ENCODE measurements around the gene ABLIM2.

ABLIM2 gene

GRCh38 chr4:7960017-7960789, 198.4 kb downstream of the ABLIM2 start:
- Histone ChIP-seq H3F3A (ENCODE audit: insufficient read depth, low read length) (no peaks in the 10 kb centered on the region), H3K4me2 (ENCODE audit: low read depth, low read length) (no peak overlapping the region), H3K27me3 (replicated peaks; ENCODE audit: insufficient read depth, low read length) (peaks cover 85% of the 10 kb centered on the region), H3K79me2 (ENCODE audit: low read length) (no peaks in the 10 kb centered on the region), H3K9me3 (replicated peaks; ENCODE audit: insufficient read depth, low read length) (no peaks in the 10 kb centered on the region), H3K36me3 (replicated peaks; ENCODE audit: insufficient read depth, low read length) (no peaks in the 10 kb centered on the region), H2AFZ (ENCODE audit: low read length) (no peak overlapping the region), H3K4me3 (ENCODE audit: low read length) (no peak overlapping the region), H4K20me1 (ENCODE audit: insufficient read depth, low read length) (no peaks in the 10 kb centered on the region), H3K4me1 (ENCODE audit: low read length) (no peaks in the 10 kb centered on the region), H3K9ac (ENCODE audit: low read length) (no peak overlapping the region), H3K27ac (ENCODE audit: low read length) (no peak overlapping the region), H3K9me2 (replicated peaks; ENCODE audit: insufficient read depth, low read length) (no peaks in the 10 kb centered on the region)
- DNase-seq: no peak
- no peak for TF ChIP-seq EZH2phosphoT487 (IDR thresholded peaks at IDR 0.05; ENCODE audit: low read length)
- TF ChIP-seq EZH2 (optimal IDR thresholded peaks at IDR 0.05; ENCODE audit: low read depth, low read length): no peak
- TF ChIP-seq CTCF (IDR thresholded peaks at IDR 0.05; ENCODE audit: low read length): no peak

GRCh38 chr4:7959078-7959477, 199.5 kb downstream of the ABLIM2 start:
- no peak overlapping the region for H3K27ac ChIP-seq (ENCODE audit: low read length)
- no peak overlapping the region for H3K4me3 ChIP-seq (ENCODE audit: low read length)
- no peaks in the 10 kb centered on the region for H4K20me1 ChIP-seq (ENCODE audit: insufficient read depth, low read length)
- H3K27me3 ChIP-seq (replicated peaks; ENCODE audit: insufficient read depth, low read length): peaks cover 74% of the 10 kb centered on the region
- H3K9me3 ChIP-seq (replicated peaks; ENCODE audit: insufficient read depth, low read length): no peaks in the 10 kb centered on the region
- no peaks in the 10 kb centered on the region for H3K9me2 ChIP-seq (replicated peaks; ENCODE audit: insufficient read depth, low read length)
- H3F3A ChIP-seq (ENCODE audit: insufficient read depth, low read length): no peaks in the 10 kb centered on the region
- H3K4me2 ChIP-seq (ENCODE audit: low read depth, low read length): no peak overlapping the region
- H2AFZ ChIP-seq (ENCODE audit: low read length): no peak overlapping the region
- TF ChIP-seq EZH2 (optimal IDR thresholded peaks at IDR 0.05; ENCODE audit: low read depth, low read length) (no peak), CTCF (IDR thresholded peaks at IDR 0.05; ENCODE audit: low read length) (no peak)
- no peaks in the 10 kb centered on the region for H3K79me2 ChIP-seq (ENCODE audit: low read length)
- DNase-seq: no peak
- H3K9ac ChIP-seq (ENCODE audit: low read length): no peak overlapping the region
- H3K36me3 ChIP-seq (replicated peaks; ENCODE audit: insufficient read depth, low read length): no peaks in the 10 kb centered on the region
- no peaks in the 10 kb centered on the region for H3K4me1 ChIP-seq (ENCODE audit: low read length)

GRCh38 chr4:7956934-7957656, 201.5 kb downstream of the ABLIM2 start:
- Histone ChIP-seq H3F3A (ENCODE audit: insufficient read depth, low read length) (no peaks in the 10 kb centered on the region), H2AFZ (ENCODE audit: low read length) (no peak overlapping the region), H3K4me3 (ENCODE audit: low read length) (no peak overlapping the region), H3K4me2 (ENCODE audit: low read depth, low read length) (no peak overlapping the region), H3K9ac (ENCODE audit: low read length) (no peak overlapping the region), H4K20me1 (ENCODE audit: insufficient read depth, low read length) (no peaks in the 10 kb centered on the region), H3K79me2 (ENCODE audit: low read length) (no peaks in the 10 kb centered on the region), H3K9me2 (replicated peaks; ENCODE audit: insufficient read depth, low read length) (no peaks in the 10 kb centered on the region), H3K9me3 (replicated peaks; ENCODE audit: insufficient read depth, low read length) (no peaks in the 10 kb centered on the region), H3K27ac (ENCODE audit: low read length) (no peak overlapping the region), H3K4me1 (ENCODE audit: low read length) (no peaks in the 10 kb centered on the region), H3K36me3 (replicated peaks; ENCODE audit: insufficient read depth, low read length) (no peaks in the 10 kb centered on the region), H3K27me3 (replicated peaks; ENCODE audit: insufficient read depth, low read length) (peaks cover 70% of the 10 kb centered on the region)
- DNase-seq: no peak
- TF ChIP-seq CTCF (IDR thresholded peaks at IDR 0.05; ENCODE audit: low read length): no peak
- TF ChIP-seq EZH2phosphoT487 (IDR thresholded peaks at IDR 0.05; ENCODE audit: low read length): no peak
- TF ChIP-seq EZH2 (optimal IDR thresholded peaks at IDR 0.05; ENCODE audit: low read depth, low read length): no peak
